Prostate gland (tissue), 2 donors: ENCODE results near the gene RUNDC3A.

ENCODE experiments used
- POLR2A ChIP-seq: fragments of 450-650 bp; IDR thresholded peaks from one replicate; pipeline ENCODE4 v1.6.1; 2016; ENCODE audit warnings: antibody characterized with exemption, mild to moderate bottlenecking
- POLR2AphosphoS5 ChIP-seq: sonication (generic); formaldehyde crosslinking; IDR thresholded peaks from one replicate; pipeline ENCODE4 v1.6.1; 2017; ENCODE audit warnings: antibody characterized with exemption
- TF ChIP-seq, protein P1 (sequence below), 4 experiments: fragments of 200-600 bp in 2 of 4; fragments of 450-650 bp in 2 of 4; sonication (generic) in 2 of 4; IDR thresholded peaks; 1 replicate in 3 of 4; 2 replicates in 1 of 4; pipeline ENCODE4 v1.5.1; 2016 to 2019; ENCODE audit warnings: antibody characterized with exemption in 4 of 4, mild to moderate bottlenecking in 2 of 4, moderate library complexity in 2 of 4

DNA sequence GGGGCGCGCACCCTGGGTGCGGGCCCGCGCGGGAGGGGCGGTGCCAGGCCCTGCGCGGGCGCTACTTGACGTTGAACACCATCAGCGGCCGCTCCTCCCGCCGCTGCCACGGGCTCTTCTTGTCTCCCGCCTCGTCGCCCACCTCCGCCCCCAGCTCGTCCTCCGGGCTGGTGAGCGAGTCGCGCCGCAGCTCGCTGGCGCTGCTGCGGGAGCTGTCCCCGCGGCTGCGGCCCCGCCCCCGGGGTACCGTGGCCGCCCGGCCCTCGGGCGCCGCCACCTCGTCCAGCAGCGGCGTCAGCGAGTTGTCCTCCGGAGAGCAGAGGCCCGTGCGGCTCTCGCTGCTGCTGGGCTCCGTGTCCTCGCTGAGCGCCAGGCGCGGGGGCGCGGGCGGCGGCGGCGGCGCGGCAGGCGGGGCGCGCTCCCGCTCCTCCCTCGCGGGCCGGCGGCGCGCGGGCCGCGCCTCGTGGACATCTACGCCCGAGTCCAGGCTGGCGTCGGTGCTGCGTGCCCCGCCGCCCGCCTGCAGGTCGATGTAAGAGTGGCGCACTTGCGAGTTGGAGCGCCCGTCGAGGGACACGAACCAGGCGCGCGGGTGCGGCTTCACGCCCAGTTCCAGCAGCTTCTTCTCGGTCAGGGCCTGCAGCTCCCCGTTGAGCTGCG lies 45.4 kb downstream of the RUNDC3A start:
- TF ChIP-seq, protein P1, sequence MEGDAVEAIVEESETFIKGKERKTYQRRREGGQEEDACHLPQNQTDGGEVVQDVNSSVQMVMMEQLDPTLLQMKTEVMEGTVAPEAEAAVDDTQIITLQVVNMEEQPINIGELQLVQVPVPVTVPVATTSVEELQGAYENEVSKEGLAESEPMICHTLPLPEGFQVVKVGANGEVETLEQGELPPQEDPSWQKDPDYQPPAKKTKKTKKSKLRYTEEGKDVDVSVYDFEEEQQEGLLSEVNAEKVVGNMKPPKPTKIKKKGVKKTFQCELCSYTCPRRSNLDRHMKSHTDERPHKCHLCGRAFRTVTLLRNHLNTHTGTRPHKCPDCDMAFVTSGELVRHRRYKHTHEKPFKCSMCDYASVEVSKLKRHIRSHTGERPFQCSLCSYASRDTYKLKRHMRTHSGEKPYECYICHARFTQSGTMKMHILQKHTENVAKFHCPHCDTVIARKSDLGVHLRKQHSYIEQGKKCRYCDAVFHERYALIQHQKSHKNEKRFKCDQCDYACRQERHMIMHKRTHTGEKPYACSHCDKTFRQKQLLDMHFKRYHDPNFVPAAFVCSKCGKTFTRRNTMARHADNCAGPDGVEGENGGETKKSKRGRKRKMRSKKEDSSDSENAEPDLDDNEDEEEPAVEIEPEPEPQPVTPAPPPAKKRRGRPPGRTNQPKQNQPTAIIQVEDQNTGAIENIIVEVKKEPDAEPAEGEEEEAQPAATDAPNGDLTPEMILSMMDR (IDR thresholded peaks at IDR 0.05), result no peak
- TF ChIP-seq POLR2A (no peak), POLR2AphosphoS5 (no peak)
